HG02884 (cell line): ENCODE results near the gene OR2B2.

Source experiments
- ATAC-seq: cut with Tn5 transposase; IDR thresholded peaks from one replicate; pipeline ENCODE4 v1.9.1; 2021; ENCODE audit warnings: mild to moderate bottlenecking, moderate library complexity; ENCODE audit not compliant: unreplicated experiment

Gene OR2B2

DNA sequence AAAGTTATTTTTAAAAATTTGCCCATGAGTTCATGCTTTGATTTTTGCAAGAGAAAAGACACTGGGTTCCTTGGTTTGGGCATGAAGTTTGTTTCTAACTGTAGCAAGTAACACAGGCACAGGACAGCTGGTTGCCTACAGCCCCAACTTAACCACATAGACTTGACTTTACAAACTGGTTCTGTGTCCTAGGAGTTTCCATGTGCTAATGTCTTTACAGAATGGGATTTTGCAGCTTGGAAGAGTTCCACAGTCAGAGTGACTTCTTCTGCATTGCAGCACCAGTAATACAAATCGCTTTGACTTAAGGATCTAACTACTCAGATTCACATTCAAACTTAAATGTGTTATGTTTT is 44.3 kb downstream of the OR2B2 start:
- no peak for ATAC-seq

- ATAC-seq = no peak
These were observed 44.9 kb downstream of the OR2B2 start for GRCh38 chr6:27867051-27867944.

GRCh38 chr6:27866357-27867050 is 45.7 kb downstream of the OR2B2 start:
- no peak for ATAC-seq

GRCh38 chr6:27865850-27866356 is 46.3 kb downstream of the OR2B2 start:
- ATAC-seq = no peak

GRCh38 chr6:27864906-27865849 is 47.0 kb downstream of the OR2B2 start:
- peak; percentile 60 for ATAC-seq

DNA sequence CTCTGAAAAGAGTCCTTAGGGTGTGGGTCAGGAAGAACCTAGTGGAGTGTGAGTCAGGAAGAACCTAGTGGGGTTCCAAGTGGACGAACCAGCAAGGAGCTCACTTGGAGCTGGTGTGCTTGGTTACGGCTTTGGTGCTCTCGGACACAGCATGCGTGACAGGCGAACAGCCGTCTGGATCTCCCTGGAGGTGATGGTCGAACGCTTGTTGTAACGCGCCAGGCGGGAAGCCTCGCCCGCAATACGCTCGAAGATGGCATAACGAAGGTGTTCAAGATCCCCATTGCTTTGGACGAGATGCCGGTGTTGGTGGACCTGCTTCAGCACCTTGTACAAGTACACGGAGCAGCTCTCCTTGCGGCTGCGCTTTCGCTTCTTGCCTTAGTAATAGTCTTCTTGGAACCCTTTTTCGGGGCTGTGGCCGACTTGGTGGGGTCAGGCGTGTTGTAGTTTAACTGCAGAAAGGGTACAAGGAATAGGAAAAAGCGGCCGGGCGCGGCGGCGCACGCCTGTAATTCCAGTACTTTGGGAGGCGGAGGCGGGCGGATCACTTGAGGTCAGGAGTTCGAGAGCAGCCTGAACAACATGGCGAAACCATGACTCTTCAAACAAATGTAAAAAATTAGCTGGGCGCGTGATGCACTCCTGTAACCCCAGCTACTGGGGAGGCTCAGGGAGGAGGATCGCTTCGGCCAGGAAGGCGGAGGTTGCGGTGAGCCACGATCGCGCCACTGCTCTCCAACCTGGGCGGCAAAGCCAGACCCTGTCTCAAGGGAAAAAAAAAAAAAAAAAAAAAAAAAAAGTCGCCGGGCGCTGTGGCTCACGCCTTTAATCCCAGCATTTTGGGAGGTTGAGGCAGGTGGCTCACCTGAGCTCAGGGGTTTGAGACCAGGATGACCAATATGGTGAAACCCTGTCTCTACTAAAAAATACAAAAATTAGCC is 48.0 kb downstream of the OR2B2 start:
- no peak for ATAC-seq

DNA sequence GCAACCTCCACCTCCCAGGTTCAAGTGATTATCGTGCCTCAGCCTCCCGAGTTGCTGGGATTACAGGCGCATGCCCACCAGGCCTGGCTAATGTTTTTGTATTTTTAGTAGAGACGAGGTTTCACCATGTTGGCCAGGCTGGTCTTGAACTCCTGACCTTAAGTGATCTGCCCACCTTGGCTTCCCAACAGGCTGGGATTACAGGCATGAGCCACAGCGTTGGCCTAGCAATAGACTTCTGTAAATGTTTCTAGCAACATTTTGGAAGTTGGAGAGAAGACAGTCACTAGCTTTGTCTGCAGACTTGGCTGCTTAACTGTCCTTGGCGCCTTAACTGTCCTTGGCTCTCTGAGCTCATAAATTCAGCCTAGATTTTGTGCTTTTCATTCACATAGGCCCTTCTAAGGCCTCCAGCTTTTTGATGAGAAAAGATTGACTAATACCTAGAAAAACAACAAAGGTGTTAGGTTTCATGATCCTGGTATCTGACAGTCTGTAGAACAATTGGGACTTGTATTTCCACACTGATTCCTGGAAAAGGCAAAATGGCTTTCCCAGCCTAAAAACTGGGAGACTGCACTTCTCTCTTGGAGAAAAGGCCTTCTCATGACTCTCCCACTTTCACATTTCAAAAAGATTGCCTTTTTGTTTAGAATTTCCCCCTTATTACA is 49.7 kb downstream of the OR2B2 start:
- no peak for ATAC-seq

DNA sequence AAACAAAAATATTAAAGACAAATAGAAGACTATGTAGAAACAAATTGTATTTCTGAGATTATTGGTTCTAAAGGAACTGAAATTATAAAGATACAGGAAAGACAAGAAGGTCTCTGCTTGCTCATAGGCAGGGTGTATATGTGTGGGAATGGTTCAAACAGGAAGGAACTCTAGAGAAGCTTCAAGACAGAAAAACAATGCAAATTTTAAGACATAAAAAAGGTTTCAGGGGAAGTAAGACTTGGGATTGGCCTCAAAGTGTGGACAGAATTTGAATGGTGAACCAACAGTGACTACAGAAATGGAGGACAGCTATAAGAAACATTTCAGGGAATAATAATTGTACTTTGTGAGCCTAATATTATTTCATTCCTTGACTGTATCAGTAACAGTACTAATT is 50.3 kb downstream of the OR2B2 start:
- no peak for ATAC-seq

- ATAC-seq = no peak
These were observed 50.8 kb downstream of the OR2B2 start for GRCh38 chr6:27861276-27861840.
